ENCODE results near the gene LEFTY2. TPM values are rescaled to one million over a fixed set of nuclear protein-coding genes. Genes with fewer than 3 reads are reported as not detected.

Gene LEFTY2
- total and polyA plus RNA-seq, 2 donors (not counting 3 experiments of a cell fraction or from before 2014, with no cell fraction given) = 0.06 TPM; not detected in 1

- Histone ChIP-seq H3K9me3 (replicated peaks; ENCODE audit: control insufficient read depth, insufficient read depth, low read length) (no peaks in the 10 kb centered on the region), H3K9ac (replicated peaks; ENCODE audit: extremely low read depth, insufficient read depth, low read length) (no peak overlapping the region), H2AFZ (ENCODE audit: low read depth, low read length) (no peak overlapping the region), H3K9me1 (replicated peaks; ENCODE audit: control insufficient read depth, extremely low read depth, insufficient read depth, low read length) (no peaks in the 10 kb centered on the region), H4K20me1 (replicated peaks; ENCODE audit: control insufficient read depth, extremely low read depth, insufficient read depth, low read length) (no peaks in the 10 kb centered on the region), H3K79me2 (ENCODE audit: control insufficient read depth, insufficient read depth, low read length) (no peaks in the 10 kb centered on the region), H3K36me3 (ENCODE audit: control insufficient read depth in 2 of 2, extremely low read depth in 1 of 2, insufficient read depth in 2 of 2, low read length in 2 of 2) (no peaks in the 10 kb centered on the region), H3K4me1 (ENCODE audit: control insufficient read depth, extremely low read depth, insufficient read depth, low read length) (no peaks in the 10 kb centered on the region), H3K4me2 (ENCODE audit: insufficient read depth, low read length) (no peak overlapping the region), H3K27me3 (ENCODE audit: control insufficient read depth in 2 of 2, insufficient read depth in 2 of 2, low read length in 2 of 2) (peaks cover 4 to 9% of the 10 kb centered on the region in 2 experiments), H3K4me3 (replicated peaks in 1 of 3; ENCODE audit: insufficient read depth in 1 of 3, low read depth in 1 of 3, low read length in 3 of 3) (no peak overlapping the region), H3K27ac (ENCODE audit: insufficient read depth, low read depth, low read length) (no peak overlapping the region)
- intact Hi-C loops (cut with micrococcal nuclease) = no loop called here
- ChIA-PET CTCF (interaction anchor here (1.1 to 2.3 kb wide), 10 partner anchors 9 to 503 kb away, joined by 3 to 10 read pairs (median 3); partner anchors contain the start of gene PYCR2), POLR2A (no interaction called here)
- TF ChIP-seq MYC (IDR thresholded peaks at IDR 0.05; ENCODE audit: low read depth, low read length) = no peak
- TF ChIP-seq GATA2 (IDR thresholded peaks at IDR 0.05; ENCODE audit: insufficient read depth, insufficient read length, low read depth, low read length) = no peak
- TF ChIP-seq POLR2A (IDR thresholded peaks at IDR 0.05; ENCODE audit: low read depth, low read length) = no peak
- TF ChIP-seq MAX (IDR thresholded peaks at IDR 0.05; ENCODE audit: insufficient read depth, insufficient read length) = no peak
- no peak for TF ChIP-seq EZH2 (IDR thresholded peaks at IDR 0.05; ENCODE audit: borderline replicate concordance, low read depth, low read length, severe bottlenecking)
- TF ChIP-seq POLR2AphosphoS5 (IDR thresholded peaks at IDR 0.05; ENCODE audit: insufficient read depth, low read depth, low read length) = no peak
- no peak for TF ChIP-seq FOS (IDR thresholded peaks at IDR 0.05; ENCODE audit: borderline replicate concordance, insufficient read depth, low read length)
- TF ChIP-seq CTCF (IDR thresholded peaks at IDR 0.05; ENCODE audit: extremely low read depth in 1 of 2, insufficient read depth in 1 of 2, low read depth in 1 of 2, low read length in 2 of 2) = no peak
- no peak for TF ChIP-seq JUN (IDR thresholded peaks at IDR 0.05; ENCODE audit: borderline replicate concordance, insufficient read depth, insufficient read length, low read depth)
- FAIRE-seq (no peak), DNase-seq (ENCODE audit: low read depth, low spot score) (no peak)
- BruUV-seq (replicated peaks) = no TSS peak
- dilution Hi-C loops (cut with MboI; ENCODE audit: extremely low pct_ligation_motif_present, low sequenced_read_pairs) = no loop called here
Measured at GRCh38 chr1:225945564-225945963, 4.5 kb upstream of the LEFTY2 start.
